ENCODE results near the gene A4GNT. TPM values are rescaled to one million over a fixed set of nuclear protein-coding genes. Genes with fewer than 3 reads are reported as not detected.

Gene A4GNT
- total and polyA plus RNA-seq, 2 of the 8 experiments (the other 6 are each of a cell fraction or from before 2014, with no cell fraction given): not detected

GRCh38 chr3:138127636-138128365, 4.4 kb downstream of the A4GNT start:
- ChIA-PET POLR2A (ENCODE audit: partially characterized antibody) (interaction anchor here (1.5 kb wide), 1 partner anchor 60 kb away, joined by 3 read pairs; the partner anchor contains the start of gene ARMC8), CTCF (ENCODE audit: partially characterized antibody) (interaction anchor here (0.7 to 1.7 kb wide), 5 partner anchors 8 to 41 kb away, joined by 3 to 9 read pairs (median 3); partner anchors contain the start of gene DZIP1L)
- no peak overlapping the region for H3K4me3 ChIP-seq (ENCODE audit: extremely low read depth in 1 of 4, insufficient read depth in 2 of 4, low read depth in 3 of 4, low read length in 4 of 4)
- H3K18ac ChIP-seq (ENCODE audit: extremely low read depth, low read length): no peak overlapping the region
- H3K9me3 ChIP-seq (ENCODE audit: insufficient read depth in 2 of 2, low read depth in 1 of 2, low read length in 1 of 2): peaks cover 0 to 9% of the 10 kb centered on the region in 2 experiments; a peak in 1 of 4 replicates
- H4K8ac ChIP-seq (ENCODE audit: extremely low read depth, insufficient read depth, low read length): no peak overlapping the region
- H3K27me3 ChIP-seq (replicated peaks in 1 of 4; ENCODE audit: control insufficient read depth in 3 of 4, extremely low read depth in 1 of 4, insufficient read depth in 3 of 4, low read length in 3 of 4): no peaks in the 10 kb centered on the region
- no peak overlapping the region for H3K9ac ChIP-seq (replicated peaks in 1 of 4; ENCODE audit: extremely low read depth in 1 of 4, low read depth in 3 of 4, low read length in 3 of 4)
- no peaks in the 10 kb centered on the region for H3K79me1 ChIP-seq (ENCODE audit: low read depth, low read length)
- no peak overlapping the region for H3K14ac ChIP-seq (ENCODE audit: insufficient read length)
- DNase-seq (ENCODE audit: low read depth in 1 of 2, low spot score in 2 of 2) (no peak), FAIRE-seq (no peak)
- H3K23ac ChIP-seq (ENCODE audit: insufficient read length): no peak overlapping the region
- H3K36me3 ChIP-seq (ENCODE audit: control insufficient read depth in 2 of 4, insufficient read depth in 4 of 4, low read length in 3 of 4): no peaks in the 10 kb centered on the region
- H3K56ac ChIP-seq (replicated peaks; ENCODE audit: insufficient read length, low read depth, low read length): no peak overlapping the region
- H3K4me1 ChIP-seq (replicated peaks in 1 of 4; ENCODE audit: control insufficient read depth in 3 of 4, insufficient read depth in 4 of 4, low read length in 3 of 4): no peaks in the 10 kb centered on the region
- H3K79me2 ChIP-seq (ENCODE audit: control insufficient read depth in 1 of 2, insufficient read depth in 2 of 2, low read length in 2 of 2): no peaks in the 10 kb centered on the region
- H2AK5ac ChIP-seq (ENCODE audit: low read depth, low read length): no peak overlapping the region
- no peak overlapping the region for H2BK12ac ChIP-seq (ENCODE audit: low read depth, low read length)
- no peak overlapping the region for H2AFZ ChIP-seq (ENCODE audit: low read length)
- H4K20me1 ChIP-seq (replicated peaks in 1 of 2; ENCODE audit: control insufficient read depth in 1 of 2, insufficient read depth in 2 of 2, low read length in 2 of 2): no peaks in the 10 kb centered on the region
- H2BK15ac ChIP-seq (ENCODE audit: low read length): no peak overlapping the region
- H4K5ac ChIP-seq (ENCODE audit: insufficient read length, low read depth, low read length): no peak overlapping the region
- no peak overlapping the region for H4K91ac ChIP-seq (replicated peaks; ENCODE audit: insufficient read length, low read length)
- H2BK5ac ChIP-seq (ENCODE audit: low read depth, low read length): no peak overlapping the region
- no peak overlapping the region for H2BK120ac ChIP-seq (replicated peaks; ENCODE audit: low read depth, low read length)
- H2BK20ac ChIP-seq (ENCODE audit: low read length): no peak overlapping the region
- H3K23me2 ChIP-seq (ENCODE audit: low read depth, low read length): no peaks in the 10 kb centered on the region
- H3K4ac ChIP-seq (replicated peaks; ENCODE audit: insufficient read length, low read depth, low read length): no peak overlapping the region
- no peak overlapping the region for H3K27ac ChIP-seq (ENCODE audit: low read depth, low read length)
- WGBS, 2 experiments (ENCODE audit: extremely low coverage in 1 of 2, insufficient coverage in 1 of 2, insufficient read length in 1 of 2, insufficient replicate concordance in 2 of 2, low coverage in 1 of 2, low lambda C conversion rate in 2 of 2, missing lambda C conversion rate in 1 of 2): 93% methylated on average over 1 of the region's 1 CpG; no CpG with 5 or more reads in 1 of the 2 experiments
- no peak overlapping the region for H3K4me2 ChIP-seq (ENCODE audit: insufficient read depth in 1 of 2, low read depth in 2 of 2, low read length in 2 of 2)
- TF ChIP-seq ATF3 (IDR thresholded peaks at IDR 0.05; ENCODE audit: insufficient read depth, low read depth, low read length): no peak
- no peak for TF ChIP-seq EGR1 (IDR thresholded peaks at IDR 0.05; ENCODE audit: borderline replicate concordance, low read depth, low read length)
- no peak for TF ChIP-seq TEAD4 (IDR thresholded peaks at IDR 0.05; ENCODE audit: low read depth, low read length)
- TF ChIP-seq CEBPB (IDR thresholded peaks at IDR 0.05; ENCODE audit: low read depth, low read length): no peak
- no peak for TF ChIP-seq EZH2 (IDR thresholded peaks at IDR 0.05; ENCODE audit: low read depth, low read length, severe bottlenecking)
- no peak for TF ChIP-seq FOSL1 (IDR thresholded peaks at IDR 0.05; ENCODE audit: insufficient read depth, low read depth, low read length)
- TF ChIP-seq BCL11A (IDR thresholded peaks at IDR 0.05; ENCODE audit: low read depth in 2 of 2, low read length in 2 of 2): no peak
- TF ChIP-seq GTF2F1 (IDR thresholded peaks at IDR 0.05; ENCODE audit: borderline replicate concordance, low read depth, low read length): no peak
- no peak for TF ChIP-seq CTBP2 (IDR thresholded peaks at IDR 0.05; ENCODE audit: borderline replicate concordance, insufficient read depth, insufficient read length, low read length)
- no peak for TF ChIP-seq ZNF274 (IDR thresholded peaks at IDR 0.05; ENCODE audit: borderline replicate concordance, extremely low read depth, low read length)
- TF ChIP-seq RAD21 (IDR thresholded peaks at IDR 0.05 in 1 of 2, conservative IDR thresholded peaks at IDR 0.05 in 1 of 2; ENCODE audit: low read depth in 2 of 2, low read length in 2 of 2): no peak

All from H1 (cell line).